Skeletal muscle cell (primary cell): ENCODE data around the gene GRID2.

Experiments used
- DNase-seq: peaks from one replicate; pipeline ENCODE4 v3.0.0-alpha.2; 2010; ENCODE audit warnings: low read depth
- H3K4me3 ChIP-seq: 2 replicates; pipeline ENCODE4 v1.5.1; 2011; ENCODE audit warnings: low read depth, mild to moderate bottlenecking, control low read depth, low read length, moderate library complexity

GRID2 gene

DNA sequence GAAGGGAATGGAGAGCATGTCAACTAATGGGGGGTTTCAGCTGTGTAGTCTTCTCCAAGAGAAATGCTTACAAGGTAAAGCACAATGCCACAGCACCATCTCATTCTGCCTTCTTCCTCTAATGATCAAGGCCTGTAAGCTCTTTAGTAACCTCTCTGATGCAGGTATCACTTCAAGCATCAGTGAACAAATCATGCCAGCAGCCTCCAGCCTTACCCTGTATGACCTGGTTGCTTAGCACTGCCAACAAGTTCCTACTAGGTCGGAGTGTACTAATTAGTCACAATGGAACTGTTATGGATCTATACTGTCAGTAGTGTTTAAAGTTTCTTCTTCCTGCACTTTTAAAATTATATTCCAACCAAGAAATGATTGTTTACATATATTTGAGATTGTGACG, 197.7 kb downstream of the GRID2 start:
- no peak for DNase-seq
- no peak overlapping the region for H3K4me3 ChIP-seq

DNA sequence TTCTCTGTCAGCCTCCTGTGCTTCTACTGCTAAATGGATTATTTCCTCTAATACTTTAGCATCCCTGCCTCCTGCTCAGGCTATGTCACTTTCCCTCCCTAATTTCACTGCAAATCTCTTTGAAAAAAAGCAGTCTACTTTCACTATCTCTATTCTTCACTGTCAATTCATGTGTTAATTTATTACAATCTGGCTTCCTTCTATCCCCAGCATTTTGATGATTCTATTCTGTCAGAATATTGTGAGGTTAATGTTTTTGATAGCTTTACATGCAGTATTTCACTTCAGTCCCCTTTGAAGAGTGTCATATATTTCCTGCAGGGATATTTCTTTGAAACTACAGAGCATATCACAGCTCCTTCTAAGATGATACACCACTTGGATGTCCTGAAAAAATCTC, 203.2 kb downstream of the GRID2 start:
- no peak for DNase-seq
- H3K4me3 ChIP-seq = no peak overlapping the region

DNA sequence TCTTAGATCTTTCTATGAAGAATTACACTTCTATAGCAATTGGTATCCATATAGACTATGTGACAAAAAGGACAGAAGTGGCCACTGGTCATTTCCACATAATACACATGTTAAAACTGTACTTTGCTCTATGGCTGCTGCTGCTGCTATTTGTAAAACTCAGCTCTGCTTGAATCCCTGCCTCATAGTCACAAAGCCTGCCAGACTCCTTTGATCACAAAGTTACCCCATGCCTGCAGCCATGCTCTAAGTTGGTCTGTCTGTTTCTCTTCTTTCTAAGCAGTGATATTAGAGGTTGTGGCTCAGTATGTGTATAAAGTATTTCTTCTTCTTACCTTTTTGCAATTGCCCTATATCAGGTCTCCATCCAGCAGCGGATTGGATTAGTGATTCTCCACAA, 210.9 kb downstream of the GRID2 start:
- DNase-seq = no peak
- no peak overlapping the region for H3K4me3 ChIP-seq

DNA sequence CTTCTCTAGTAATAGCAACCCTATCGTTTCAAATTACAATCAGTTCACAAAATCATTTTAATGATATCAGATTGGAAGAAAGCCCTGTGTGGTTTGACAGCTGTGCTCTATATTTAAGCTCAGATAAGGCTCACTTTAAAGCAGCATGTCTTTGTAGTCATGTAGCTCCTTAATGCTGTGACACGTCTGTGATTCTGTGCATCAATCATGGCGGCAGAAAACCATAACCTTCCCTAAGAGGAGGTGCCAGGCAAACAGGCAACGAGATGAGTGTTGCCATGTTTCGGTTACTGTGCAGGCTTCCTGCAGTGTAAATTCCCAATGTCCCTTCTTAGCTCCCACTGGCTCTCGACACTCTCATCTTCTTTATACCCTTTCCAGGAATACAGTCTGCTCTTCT, 212.7 kb downstream of the GRID2 start:
- no peak overlapping the region for H3K4me3 ChIP-seq
- DNase-seq = no peak

DNA sequence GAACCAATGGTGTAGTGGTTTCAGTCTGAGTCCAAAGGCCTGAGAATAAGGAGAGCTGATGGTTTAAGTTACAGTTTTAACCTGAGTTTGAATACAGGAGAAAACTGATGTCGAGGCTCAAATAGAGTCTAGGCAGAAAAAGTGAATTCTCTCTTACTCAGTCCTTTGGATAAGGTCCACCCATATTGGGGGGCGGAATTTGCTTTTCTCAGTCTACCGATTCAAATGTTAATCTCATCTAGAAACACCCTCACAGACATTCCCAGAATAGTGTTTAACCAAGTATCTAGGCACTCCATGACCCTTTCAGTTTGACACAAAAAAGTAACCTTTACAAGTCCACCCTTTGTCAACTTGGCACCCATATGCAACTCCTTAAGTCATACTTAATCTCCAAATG, 216.0 kb downstream of the GRID2 start:
- no peak overlapping the region for H3K4me3 ChIP-seq
- no peak for DNase-seq

DNA sequence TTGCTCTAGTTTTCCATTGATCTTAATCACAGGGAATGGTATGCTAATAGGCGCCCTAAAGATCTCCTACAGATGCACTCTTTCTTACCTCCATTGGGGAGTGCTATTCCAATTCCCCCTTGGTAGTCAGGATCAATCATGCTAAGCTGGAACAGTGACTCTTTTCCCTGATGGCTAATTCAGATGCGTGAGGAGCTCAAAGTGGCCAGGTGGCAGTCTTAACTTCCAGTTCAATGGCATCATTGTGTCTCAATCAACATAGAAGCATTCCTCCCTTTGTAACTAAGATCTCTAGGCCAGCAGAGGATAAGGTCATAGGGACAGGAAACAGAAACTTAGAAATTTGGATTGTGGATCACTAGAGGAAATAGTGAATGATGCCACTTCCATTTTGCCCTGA, 216.8 kb downstream of the GRID2 start:
- no peak overlapping the region for H3K4me3 ChIP-seq

DNA sequence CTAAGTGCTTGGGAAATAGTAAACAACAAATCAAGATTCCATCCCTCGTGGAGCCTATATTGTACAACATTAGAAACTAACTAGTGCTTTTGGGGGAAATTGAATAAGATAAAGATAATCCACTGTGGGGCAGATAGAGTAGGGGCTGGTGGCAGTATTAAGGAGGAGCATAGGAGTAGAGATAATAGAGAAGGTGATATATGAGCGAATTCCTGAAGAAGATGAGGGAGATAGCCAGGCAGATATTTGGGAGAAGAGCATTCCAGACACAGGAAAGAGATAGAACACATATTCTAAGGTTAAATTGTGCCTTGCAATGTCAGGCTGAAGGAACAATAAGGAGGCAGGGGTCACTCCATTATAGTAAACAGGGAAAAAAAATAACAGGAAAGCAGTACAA, 218.2 kb downstream of the GRID2 start:
- no peak for DNase-seq
- no peak overlapping the region for H3K4me3 ChIP-seq

More for the DNA sequence above, 216.8 kb downstream of the GRID2 start:
- no peak for DNase-seq

DNA sequence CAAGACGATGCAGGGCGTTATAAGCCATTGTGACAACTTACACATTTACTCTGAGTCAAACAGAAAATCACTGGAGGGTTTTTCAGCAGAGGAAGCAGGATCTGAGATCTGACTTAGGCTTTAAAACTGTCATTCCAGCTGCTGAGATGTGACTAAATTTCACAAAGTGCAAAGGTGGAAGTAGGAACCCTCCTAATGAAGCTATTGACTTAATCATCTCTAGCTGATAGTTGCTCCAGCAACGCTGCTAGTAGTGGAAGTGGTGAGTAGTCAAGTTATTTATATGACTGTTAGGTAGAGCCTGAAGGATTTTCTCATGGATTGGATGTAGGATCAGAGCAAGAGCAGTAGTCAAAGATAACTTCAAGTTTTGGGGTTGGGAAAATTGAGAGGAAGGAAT, 218.6 kb downstream of the GRID2 start:
- H3K4me3 ChIP-seq = no peak overlapping the region
- no peak for DNase-seq

DNA sequence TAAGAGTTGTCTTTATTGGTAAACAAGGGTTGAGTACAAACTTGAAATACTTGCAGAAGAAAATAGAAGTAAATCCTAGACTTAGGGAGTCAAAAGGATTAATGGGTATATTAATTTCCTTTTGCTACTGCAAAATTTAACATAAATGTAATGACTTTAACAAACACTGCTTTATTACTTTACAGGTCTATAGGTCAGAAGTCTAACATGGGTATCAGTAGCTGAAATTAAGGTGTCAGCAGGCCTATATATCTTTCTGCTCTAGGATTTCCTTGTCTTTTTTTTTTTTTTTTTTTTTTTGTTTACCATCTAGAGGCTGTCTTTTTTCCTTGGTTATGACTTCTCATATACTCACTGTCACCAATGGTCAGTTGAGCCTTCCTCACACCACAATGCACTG, 220.4 kb downstream of the GRID2 start:
- H3K4me3 ChIP-seq = no peak overlapping the region
- no peak for DNase-seq

DNA sequence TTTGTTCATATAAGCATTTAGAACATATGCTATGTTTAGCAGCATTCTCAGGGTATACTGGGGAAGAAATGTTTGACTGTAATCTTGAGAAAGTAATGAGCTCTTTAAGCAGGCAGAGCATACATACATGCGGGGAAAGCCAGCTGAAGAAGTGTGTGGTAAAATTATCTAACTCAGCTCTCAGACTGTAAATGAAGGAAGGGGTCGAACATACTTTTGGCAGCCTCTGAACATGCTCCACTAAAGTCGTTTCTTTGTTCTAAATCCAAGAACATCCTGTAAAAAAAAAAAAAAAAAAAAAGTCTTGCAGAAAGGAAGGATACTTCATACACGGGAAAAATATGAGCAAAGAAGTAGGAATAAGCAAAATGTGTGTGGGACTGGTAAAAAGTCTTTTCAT, 224.8 kb downstream of the GRID2 start:
- H3K4me3 ChIP-seq = no peak overlapping the region
- no peak for DNase-seq

DNA sequence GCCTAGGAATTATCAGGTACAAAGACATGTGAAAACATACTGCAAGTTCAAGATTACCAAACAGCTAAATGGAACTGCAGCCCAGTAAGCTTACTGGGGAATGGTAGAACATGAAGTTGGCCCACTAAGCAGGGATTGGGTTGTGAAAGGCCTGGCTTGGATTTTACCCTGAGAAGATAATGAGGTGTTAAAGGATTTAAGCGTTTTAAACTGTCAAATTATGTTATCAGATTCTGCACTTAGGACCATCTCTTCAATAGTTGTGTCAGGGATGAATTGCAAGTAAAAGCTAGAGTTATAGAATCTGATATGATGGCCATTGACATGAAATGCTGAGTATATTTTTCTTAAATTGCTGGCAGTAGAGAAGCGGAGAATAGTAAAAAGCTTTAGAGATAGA, 225.7 kb downstream of the GRID2 start:
- H3K4me3 ChIP-seq = no peak overlapping the region
- no peak for DNase-seq

DNA sequence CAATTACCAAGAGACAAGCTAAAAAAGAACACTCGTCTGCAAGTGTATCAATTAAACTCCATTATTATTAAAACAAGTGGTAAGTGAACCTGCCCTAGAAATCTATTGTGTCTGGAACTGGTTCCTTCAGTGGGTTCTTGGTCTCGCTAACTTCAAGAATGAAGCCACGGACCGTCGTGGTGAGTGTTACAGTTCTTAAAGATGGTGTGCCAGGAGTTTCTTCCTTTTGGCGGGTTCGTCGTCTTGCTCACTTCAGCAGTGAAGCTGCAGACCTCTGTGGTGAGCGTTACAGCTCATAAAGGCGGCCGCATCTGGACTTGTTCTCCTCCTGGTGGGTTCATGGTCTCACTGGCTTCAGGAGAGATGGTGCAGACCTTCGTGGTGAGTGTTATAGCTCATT, 231.8 kb downstream of the GRID2 start:
- no peak overlapping the region for H3K4me3 ChIP-seq

DNA sequence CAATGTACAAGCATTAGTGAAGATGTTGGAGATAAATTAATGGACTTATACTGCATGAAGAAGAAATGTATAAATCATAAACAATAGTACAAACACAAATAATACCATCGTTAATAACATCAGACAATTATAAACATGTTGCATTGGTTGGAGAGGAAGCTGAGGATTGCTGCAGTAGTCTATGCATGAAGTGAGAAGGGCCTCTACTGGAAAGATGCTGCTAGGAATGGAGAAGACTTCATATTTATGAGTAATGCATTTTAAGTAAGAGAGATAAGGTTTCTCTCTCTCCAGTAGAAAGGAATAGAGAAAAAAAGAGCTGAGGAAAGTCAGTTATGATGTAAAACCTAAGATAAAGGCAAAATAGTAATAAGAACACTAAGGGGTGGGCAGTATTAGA, 247.8 kb downstream of the GRID2 start:
- no peak for DNase-seq
- H3K4me3 ChIP-seq = no peak overlapping the region

More for the DNA sequence above, 231.8 kb downstream of the GRID2 start:
- DNase-seq = no peak

DNA sequence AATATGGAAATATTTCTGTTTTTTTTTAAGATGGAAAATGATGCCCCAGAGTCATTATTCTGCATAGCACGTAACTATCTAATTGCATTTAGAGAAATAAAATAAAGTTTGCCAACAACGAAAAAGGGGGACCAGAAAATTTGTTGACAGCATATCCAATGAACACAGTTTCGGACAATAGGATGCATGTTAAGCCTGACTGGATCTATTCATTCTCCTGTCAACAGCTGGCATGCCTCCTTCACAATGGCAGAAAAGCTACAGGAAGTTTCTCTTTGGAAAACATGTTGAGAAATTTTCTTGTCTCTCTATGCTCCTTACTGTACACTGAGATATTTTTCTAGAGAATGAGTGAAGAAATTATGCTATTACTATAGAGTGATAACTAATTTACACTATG, 262.5 kb downstream of the GRID2 start:
- H3K4me3 ChIP-seq = no peak overlapping the region
- no peak for DNase-seq

DNA sequence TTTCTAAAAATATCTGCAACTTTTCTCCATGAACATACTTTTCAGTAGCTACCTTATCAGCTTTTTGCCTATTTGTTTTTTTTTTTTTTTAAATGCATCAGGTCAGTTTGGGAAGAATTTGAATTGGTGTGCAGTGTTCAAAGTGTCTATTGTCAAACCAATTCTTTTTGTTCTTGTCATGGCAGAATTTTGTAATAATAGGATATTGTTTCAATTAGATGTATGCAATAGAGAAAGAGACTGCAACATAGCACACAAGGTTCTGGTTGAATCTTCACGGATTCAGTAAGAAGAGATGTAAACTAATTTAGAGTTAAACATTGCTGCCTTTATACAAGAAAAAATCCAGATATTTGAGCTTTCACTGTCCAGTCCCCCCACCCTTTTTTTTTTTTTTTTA, 277.1 kb downstream of the GRID2 start:
- DNase-seq = no peak
- no peak overlapping the region for H3K4me3 ChIP-seq

DNA sequence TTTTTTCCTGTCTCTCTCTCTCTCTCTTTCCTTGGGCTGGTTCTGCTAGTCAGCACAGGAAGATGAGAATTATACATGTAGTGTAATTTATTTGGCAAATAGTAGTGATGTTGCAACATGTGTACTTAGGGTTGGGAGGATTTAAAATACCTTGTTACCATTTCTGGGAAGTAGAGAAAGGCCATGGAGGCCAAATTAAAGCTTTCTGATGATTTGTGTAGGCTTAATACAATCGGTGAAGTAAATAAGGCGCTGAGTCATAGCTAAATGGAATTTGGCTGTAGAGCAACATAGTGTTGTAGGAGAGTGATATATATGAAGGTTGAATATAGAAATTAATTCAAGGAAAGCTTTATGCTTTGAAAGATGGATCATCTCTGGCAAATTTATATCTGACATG, 295.3 kb downstream of the GRID2 start:
- DNase-seq = no peak
- H3K4me3 ChIP-seq = no peak overlapping the region

DNA sequence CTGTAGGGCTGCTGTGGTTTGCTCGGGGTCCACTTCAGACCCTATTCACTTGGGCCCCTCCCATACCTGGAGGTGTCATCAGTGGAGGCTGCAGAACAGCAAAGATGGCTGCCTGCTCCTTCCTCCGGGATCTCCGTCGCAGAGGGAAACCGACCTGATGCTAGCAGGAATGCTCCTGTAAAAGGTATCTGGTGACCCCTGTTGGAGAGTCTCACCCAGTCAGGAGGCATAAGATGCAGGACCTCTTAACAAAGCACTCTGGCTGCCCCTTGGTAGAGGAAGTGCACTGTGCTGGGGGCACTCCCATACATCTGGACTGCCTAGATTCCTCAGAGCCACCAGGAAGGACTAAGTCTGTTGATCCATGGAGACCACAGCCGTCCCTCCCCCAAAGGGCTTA, 296.9 kb downstream of the GRID2 start:
- no peak overlapping the region for H3K4me3 ChIP-seq
- no peak for DNase-seq

DNA sequence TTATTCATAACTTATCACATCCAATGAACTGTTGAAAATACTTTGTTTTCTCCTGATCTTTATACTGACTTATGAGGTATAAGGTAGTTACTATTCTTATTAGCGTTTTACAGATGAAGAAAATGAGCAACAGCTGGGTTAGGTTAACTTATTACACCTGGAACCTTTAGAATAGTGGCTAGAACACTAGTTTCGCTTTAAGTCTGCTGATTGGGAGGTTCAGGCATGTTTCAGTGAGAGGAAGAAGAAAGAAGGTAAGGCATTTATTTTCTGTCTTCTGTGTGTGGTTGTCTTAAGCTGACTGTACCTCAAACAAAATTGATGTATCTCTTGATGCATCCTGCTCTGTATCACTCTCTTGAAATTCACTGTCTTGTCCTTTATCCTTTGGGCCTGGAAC, 302.5 kb downstream of the GRID2 start:
- H3K4me3 ChIP-seq = no peak overlapping the region
- DNase-seq = no peak

DNA sequence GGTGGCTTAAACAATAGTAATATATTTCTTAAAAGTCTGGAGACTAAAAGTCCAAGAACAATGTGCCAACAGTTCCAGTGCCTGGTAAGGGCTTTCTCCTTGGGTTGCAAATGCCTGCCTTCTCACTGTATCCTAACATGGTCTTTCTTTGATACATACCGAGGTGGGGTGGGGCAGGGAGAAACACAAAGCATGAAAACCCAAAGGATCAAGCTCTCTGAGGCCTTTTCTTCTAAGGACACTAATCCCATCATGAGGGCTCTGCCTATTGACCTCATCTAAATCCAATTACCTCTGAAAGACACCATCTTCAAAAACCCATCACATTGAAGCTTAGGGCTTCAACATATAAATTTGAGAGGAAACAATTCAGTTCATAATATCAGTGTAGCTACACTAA, 311.3 kb downstream of the GRID2 start:
- H3K4me3 ChIP-seq = no peak overlapping the region
- DNase-seq = no peak

DNA sequence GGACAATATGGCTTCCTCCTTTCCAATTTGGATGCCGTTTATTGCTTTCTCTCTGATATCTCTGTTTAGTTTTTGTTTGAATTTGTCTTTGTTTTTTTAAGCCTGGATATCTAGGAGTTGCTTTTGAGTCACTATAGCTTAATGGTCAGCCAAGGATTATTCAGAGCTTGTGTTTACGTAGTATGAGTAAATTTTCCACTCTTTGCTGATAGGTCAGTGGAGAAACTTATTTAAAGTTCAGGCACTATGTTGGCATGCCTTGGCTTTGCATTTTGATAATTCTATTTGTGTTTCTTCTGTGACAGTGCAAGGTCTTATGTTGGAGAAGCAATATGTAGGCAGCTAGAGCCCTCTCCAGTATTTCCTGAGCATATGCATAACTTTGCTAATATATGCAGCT, 315.2 kb downstream of the GRID2 start:
- no peak for DNase-seq
- H3K4me3 ChIP-seq = no peak overlapping the region

DNA sequence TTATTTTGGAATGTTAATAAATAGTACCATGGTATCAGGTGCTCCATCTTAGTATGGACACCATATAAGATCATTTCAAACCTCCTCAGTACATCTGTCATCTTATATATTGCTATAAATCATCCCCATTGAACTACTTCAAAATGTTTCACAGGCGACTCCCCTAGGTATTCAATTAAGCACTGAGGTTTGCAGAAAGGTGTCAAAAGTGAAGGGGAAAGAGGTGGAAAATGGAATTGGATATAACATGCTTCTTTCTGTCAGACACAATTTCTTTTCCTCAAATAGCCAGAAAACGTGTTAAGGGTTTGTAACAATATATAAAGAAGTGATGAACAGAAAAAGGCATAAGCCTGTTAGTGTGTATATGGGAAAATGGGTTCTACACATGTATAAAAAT, 325.5 kb downstream of the GRID2 start:
- H3K4me3 ChIP-seq = no peak overlapping the region
- DNase-seq = no peak

DNA sequence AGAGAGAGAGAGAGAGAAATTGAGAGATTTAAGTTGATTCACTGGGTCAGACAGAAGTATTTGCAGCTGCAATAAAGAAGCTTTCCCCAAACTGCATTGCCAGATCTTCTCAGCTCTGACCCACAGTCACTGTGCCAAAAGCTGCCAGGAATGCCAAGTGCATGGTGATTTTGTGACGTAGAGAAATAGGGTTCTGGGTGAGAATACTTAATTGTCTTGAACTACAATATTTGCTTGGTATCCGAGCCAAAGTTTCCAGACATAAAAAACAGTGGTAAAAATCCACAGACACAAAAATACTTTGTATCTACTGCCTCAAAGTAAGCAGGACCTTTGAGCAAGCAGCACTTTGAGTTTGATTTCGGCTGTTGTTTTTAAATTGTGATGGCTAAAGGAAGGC, 331.1 kb downstream of the GRID2 start:
- no peak for DNase-seq
- no peak overlapping the region for H3K4me3 ChIP-seq
